Vagina (tissue), 2 donors: ENCODE data around the gene KRTAP4-7. TPM values are rescaled to one million over a fixed set of nuclear protein-coding genes. Genes with fewer than 3 reads are reported as not detected.
A peak's percentile ranks its signal among the peaks of the same experiment; 100 is the strongest.
"Not testable (repeated sequence)": the region's sequence is repeated elsewhere in the genome, so short reads cannot be mapped to it uniquely, and the experiment has no call there.

Experiments used
- DNase-seq, 2 donors: peaks; one replicate each; pipeline ENCODE4 v3.0.0-alpha.2; 2017; ENCODE audit errors: extremely low spot score in 2 of 2
- H3K27ac ChIP-seq: fragments of 200-600 bp; sonication (generic); one replicate; pipeline ENCODE4 v1.5.1; 2019
- H3K27me3 ChIP-seq: fragments of 200-600 bp; sonication (generic); one replicate; pipeline ENCODE4 v1.5.1; 2019
- H3K36me3 ChIP-seq, 2 donors: fragments of 200-600 bp; sonication (generic); one replicate each; pipeline ENCODE4 v1.5.1; 2017 to 2019
- H3K4me1 ChIP-seq: fragments of 200-600 bp; sonication (generic); one replicate; pipeline ENCODE4 v1.5.1; 2019
- H3K4me3 ChIP-seq, 2 donors: fragments of 200-600 bp; sonication (generic); 1 replicate in 1 of 2; 2 replicates in 1 of 2; pipeline ENCODE4 v1.5.1; 2016 to 2019
- H3K9me3 ChIP-seq: fragments of 200-600 bp; sonication (generic); one replicate; pipeline ENCODE4 v1.5.1; 2019
- POLR2A ChIP-seq, 2 donors: fragments of 450-650 bp; IDR thresholded peaks; one replicate each; pipeline ENCODE4 v1.6.1; 2017; ENCODE audit warnings: antibody characterized with exemption in 2 of 2, mild to moderate bottlenecking in 2 of 2, moderate library complexity in 2 of 2
- POLR2AphosphoS5 ChIP-seq, 2 donors: sonication (generic); formaldehyde crosslinking; IDR thresholded peaks; one replicate each; pipeline ENCODE4 v1.9.0; 2017; ENCODE audit warnings: antibody characterized with exemption in 2 of 2, mild to moderate bottlenecking in 2 of 2, low read depth in 1 of 2; ENCODE audit not compliant: insufficient read depth in 1 of 2
- intact Hi-C: fragments of 100-400 bp; cut with DNase I; formaldehyde crosslinking; loops from one replicate; pipeline ENCODE4 v1.15.1; 2023
- total RNA-seq: library from RNA; depleted of rRNA; stranded (reverse); fragments of >200 nt; gene quantifications from one replicate; pipeline ENCODE4 v1.2.3, GENCODE V29; 2016
- TF ChIP-seq, protein P1 (sequence below), 3 experiments: fragments of 450-650 bp in 2 of 3; fragments of 200-600 bp in 1 of 3; sonication (generic) in 1 of 3; IDR thresholded peaks; one replicate each; pipeline ENCODE4 v1.5.1; 2017 to 2019; ENCODE audit warnings: antibody characterized with exemption in 3 of 3, mild to moderate bottlenecking in 2 of 3, moderate library complexity in 2 of 3

The KRTAP4-7 gene
- total RNA-seq, 1 donor from 2014 or later, result not detected

DNA sequence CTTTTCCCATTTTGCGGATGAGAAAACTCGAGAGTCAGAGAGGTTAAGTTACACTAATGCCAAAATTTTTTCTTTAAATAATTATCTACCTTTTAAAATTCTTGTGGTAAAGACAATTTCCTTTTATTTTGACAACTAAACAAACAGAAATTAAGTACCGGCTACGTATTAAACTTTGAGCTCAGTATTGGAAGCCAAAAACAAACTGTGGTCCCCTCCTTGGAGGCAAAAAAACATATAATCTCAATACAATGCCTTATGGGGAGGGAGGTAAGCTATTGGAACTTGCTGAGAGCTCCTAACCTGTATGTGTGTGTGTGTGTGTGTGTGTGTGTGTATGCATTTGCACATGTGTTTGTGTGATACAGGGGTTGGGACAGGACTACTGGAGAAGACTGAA lies 20.5 kb upstream of the KRTAP4-7 start:
- intact Hi-C loops, result no loop called here
- Histone ChIP-seq H3K9me3 (no peaks in the 10 kb centered on the region), H3K27ac (peak overlapping the region; percentile 2), H3K4me3 (no peak overlapping the region), H3K4me1 (peaks cover 22% of the 10 kb centered on the region), H3K27me3 (no peaks in the 10 kb centered on the region), H3K36me3 (no peaks in the 10 kb centered on the region)
- no peak for DNase-seq
- TF ChIP-seq, protein P1, sequence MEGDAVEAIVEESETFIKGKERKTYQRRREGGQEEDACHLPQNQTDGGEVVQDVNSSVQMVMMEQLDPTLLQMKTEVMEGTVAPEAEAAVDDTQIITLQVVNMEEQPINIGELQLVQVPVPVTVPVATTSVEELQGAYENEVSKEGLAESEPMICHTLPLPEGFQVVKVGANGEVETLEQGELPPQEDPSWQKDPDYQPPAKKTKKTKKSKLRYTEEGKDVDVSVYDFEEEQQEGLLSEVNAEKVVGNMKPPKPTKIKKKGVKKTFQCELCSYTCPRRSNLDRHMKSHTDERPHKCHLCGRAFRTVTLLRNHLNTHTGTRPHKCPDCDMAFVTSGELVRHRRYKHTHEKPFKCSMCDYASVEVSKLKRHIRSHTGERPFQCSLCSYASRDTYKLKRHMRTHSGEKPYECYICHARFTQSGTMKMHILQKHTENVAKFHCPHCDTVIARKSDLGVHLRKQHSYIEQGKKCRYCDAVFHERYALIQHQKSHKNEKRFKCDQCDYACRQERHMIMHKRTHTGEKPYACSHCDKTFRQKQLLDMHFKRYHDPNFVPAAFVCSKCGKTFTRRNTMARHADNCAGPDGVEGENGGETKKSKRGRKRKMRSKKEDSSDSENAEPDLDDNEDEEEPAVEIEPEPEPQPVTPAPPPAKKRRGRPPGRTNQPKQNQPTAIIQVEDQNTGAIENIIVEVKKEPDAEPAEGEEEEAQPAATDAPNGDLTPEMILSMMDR (IDR thresholded peaks at IDR 0.05), result no peak
- TF ChIP-seq POLR2A (IDR thresholded peaks at IDR 0.05), result no peak
- TF ChIP-seq POLR2AphosphoS5 (IDR thresholded peaks at IDR 0.05; ENCODE audit: insufficient read depth in 1 of 2, low read depth in 1 of 2), result no peak

DNA sequence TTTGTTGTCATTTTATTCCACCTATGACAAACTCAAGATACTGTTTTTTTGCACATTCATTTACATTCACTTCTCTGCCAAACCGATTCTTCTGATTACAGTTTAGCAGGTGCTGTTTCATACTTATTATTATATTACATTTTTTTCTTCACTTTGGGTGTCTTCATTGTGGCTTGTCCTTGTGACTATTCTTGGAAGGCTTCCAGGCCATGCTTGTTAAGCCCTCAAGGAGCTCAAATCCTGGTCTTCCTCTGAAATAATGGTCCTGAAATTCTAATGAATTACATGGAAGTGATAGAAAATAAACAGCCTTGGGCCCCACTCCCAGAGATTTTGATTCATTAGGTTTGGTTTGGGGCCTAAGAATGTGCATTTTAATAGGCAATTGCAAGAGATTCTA lies 19.6 kb upstream of the KRTAP4-7 start:
- intact Hi-C loops, result no loop called here
- peaks cover 22% of the 10 kb centered on the region for H3K4me1 ChIP-seq
- no peak for TF ChIP-seq POLR2A (IDR thresholded peaks at IDR 0.05)
- TF ChIP-seq POLR2AphosphoS5 (IDR thresholded peaks at IDR 0.05; ENCODE audit: insufficient read depth in 1 of 2, low read depth in 1 of 2), result no peak
- TF ChIP-seq, protein P1 (IDR thresholded peaks at IDR 0.05), result no peak
- no peak overlapping the region for H3K27ac ChIP-seq
- no peak overlapping the region for H3K4me3 ChIP-seq
- no peaks in the 10 kb centered on the region for H3K27me3 ChIP-seq
- no peaks in the 10 kb centered on the region for H3K9me3 ChIP-seq
- DNase-seq, result no peak
- no peaks in the 10 kb centered on the region for H3K36me3 ChIP-seq

DNA sequence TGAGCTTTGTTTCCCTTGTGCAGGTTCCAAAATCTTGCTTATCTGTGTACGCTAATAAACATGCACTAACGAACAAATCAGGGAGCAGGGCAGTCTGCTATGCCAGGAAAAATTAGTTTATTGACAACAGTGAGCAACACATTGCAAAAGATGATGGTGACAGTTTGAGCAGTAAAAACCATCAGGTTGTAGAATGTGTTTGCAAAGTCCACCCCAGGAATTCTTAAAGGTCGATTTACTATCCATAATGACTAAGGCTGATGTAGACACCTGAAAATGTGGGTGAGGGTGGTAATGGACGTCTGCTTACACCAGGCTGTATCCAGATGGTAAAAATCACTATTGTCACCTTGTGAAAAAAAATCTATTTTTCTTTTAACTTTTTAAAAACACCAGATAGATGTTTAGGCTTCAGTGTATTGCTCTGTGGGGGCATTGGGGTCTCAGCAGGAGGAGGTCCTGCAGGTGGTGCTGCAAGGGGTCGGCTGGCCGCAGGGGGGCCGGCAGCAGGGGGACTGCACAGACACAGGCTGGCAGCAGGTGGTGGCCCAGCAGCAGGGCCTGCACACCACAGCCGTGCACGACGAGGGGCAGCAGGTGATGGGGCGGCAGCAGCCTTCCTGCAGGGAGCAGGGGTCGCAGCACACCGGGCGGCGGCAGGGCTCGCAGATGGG lies 18.8 kb upstream of the KRTAP4-7 start:
- intact Hi-C loops, H3K4me3 ChIP-seq, H3K9me3 ChIP-seq: not testable (repeated sequence)

DNA sequence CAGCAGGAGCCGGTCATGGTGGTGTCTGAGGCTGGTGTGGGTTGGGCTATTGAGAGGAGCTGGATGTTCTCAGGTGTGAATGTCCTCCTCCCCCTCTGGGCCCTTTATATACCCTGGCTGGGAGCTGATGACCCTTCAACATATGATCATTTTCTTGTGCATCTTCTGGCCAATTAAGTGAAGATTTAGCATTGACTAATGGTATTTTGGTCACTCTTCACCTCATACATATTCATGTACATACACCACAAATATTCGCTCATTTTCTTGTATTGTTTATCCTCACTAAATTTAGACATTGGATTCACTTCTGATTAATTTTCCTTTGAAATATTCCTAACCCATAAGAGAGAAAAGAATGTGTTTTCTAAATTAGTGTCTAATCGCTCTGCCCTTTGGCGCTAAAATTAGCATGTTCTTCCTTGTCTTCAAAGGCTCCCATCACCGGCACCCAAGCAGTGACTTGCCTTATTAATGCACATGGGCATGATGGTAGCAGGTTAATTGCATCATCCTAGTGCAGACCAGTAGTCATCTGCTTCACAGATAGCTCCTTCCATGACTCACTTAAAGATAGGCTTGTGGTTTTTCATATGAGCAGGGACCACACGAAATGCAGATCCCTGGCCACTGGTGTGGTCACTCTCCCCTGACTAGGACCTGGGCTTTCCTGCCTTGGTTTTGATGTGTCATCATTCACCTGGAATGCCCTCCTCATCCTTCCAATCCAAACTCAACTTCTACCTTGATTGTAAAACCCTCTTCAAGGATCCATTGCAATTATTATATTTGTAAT lies 17.9 kb upstream of the KRTAP4-7 start, which contains the start of gene KRTAP2-4:
Gene KRTAP2-4, minus strand, starts transcription at position 51 of the 796 bp plus-strand sequence. Its CDS starts 34 bp downstream, at position 17.
- H3K27ac ChIP-seq, result no peak within 1 kb of the TSS
- intact Hi-C loops, result no loop called here
- TF ChIP-seq POLR2A (IDR thresholded peaks at IDR 0.05) (no peak), POLR2AphosphoS5 (IDR thresholded peaks at IDR 0.05; ENCODE audit: insufficient read depth in 1 of 2, low read depth in 1 of 2) (no peak)
- TF ChIP-seq, protein P1 (IDR thresholded peaks at IDR 0.05), result no peak
- DNase-seq, result no peak
- no peaks in the 10 kb centered on the region for H3K36me3 ChIP-seq
- H3K4me3 ChIP-seq, result no peak within 1 kb of the TSS
- no peaks in the 10 kb centered on the region for H3K27me3 ChIP-seq
- H3K4me1 ChIP-seq, result peaks cover 17% of the 10 kb centered on the region
- H3K9me3 ChIP-seq, result no peaks in the 10 kb centered on the region

More for the DNA sequence above, 18.8 kb upstream of the KRTAP4-7 start:
- H3K36me3 ChIP-seq, H3K27ac ChIP-seq, DNase-seq, H3K27me3 ChIP-seq: not testable (repeated sequence)
- H3K4me1 ChIP-seq, result peaks cover 22% of the 10 kb centered on the region

DNA sequence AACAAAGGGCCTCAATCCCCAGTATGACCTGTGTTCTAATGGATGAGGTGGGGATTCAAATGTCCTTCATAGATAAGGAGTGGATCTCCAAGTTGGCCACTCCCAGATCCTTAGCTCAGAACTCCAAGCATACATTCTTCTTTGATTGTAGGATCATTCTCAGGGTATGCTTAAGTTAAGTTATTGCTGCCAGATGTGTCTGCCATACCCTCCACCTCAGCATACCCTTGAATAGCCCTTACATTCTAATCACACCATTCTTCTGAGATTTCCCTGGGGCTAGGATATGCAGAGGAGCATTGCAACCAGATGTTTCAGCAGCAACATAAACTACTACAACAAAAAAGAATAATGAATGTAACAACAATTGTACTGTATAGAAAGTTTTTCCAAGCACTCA lies 16.7 kb upstream of the KRTAP4-7 start:
- no peak overlapping the region for H3K4me3 ChIP-seq
- H3K36me3 ChIP-seq, result no peaks in the 10 kb centered on the region
- peaks cover 5% of the 10 kb centered on the region for H3K4me1 ChIP-seq
- DNase-seq, result no peak
- TF ChIP-seq POLR2A (IDR thresholded peaks at IDR 0.05) (no peak), POLR2AphosphoS5 (IDR thresholded peaks at IDR 0.05; ENCODE audit: insufficient read depth in 1 of 2, low read depth in 1 of 2) (no peak)
- TF ChIP-seq, protein P1 (IDR thresholded peaks at IDR 0.05), result no peak
- no peaks in the 10 kb centered on the region for H3K27me3 ChIP-seq
- intact Hi-C loops, result no loop called here
- H3K27ac ChIP-seq, result no peak overlapping the region
- no peaks in the 10 kb centered on the region for H3K9me3 ChIP-seq
